GM23248 (cell line): Measurements from ENCODE around the gene TIMM44.
"Not testable (repeated sequence)": the region's sequence is repeated elsewhere in the genome, so short reads cannot be mapped to it uniquely, and the experiment has no call there.

Experiments used
- EZH2 ChIP-seq: fragments of 200-600 bp; sonication (generic); IDR thresholded peaks from 2 replicates; pipeline ENCODE4 v1.6.1; 2018; ENCODE audit warnings: antibody characterized with exemption, mild to moderate bottlenecking; ENCODE audit not compliant: insufficient read depth, poor library complexity, severe bottlenecking
- EZH2phosphoT487 ChIP-seq: fragments of 200-600 bp; sonication (generic); IDR thresholded peaks from 2 replicates; pipeline ENCODE4 v1.6.1; 2018; ENCODE audit warnings: antibody characterized with exemption, moderate library complexity, mild to moderate bottlenecking, low read depth; ENCODE audit not compliant: insufficient read depth

DNA sequence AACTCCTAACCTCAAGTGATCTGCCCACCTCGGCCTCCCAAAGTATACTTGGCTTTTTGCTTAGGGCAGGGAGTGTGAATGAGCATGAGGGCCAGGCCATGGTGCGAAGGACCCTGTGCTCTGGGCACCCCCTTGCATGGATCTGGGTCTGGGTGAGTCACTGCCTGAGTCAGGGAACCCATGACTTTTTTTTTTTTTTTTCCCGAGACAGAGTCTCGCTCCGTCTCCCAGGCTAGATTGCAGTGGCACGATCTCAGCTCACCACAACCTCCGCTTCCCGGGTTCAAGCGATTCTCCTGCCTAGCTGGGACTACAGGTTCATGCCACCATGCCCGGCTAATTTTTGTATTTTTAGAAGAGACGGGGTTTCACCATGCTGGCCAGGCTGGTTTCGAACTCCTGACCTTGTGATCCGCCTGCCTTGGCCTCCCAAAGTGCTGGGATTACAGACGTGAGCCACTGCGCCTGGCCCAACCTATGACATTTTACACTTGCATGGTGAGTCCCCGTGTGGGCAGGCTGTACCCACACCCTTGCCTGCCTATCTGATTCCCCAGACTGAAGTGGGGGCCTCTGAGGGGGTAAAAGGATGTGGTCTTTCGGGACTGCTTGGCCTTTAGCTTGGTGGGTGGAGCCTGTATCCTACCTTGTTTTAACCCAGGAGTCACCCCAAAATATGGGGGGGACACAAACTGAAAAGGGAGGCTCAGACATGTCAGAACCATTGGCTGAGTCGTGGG is 49.9 kb downstream of the TIMM44 start:
- not testable (repeated sequence) for TF ChIP-seq EZH2, EZH2phosphoT487
